GM12872 (cell line): ENCODE results near the gene APOBR.

ENCODE experiments used
- TF ChIP-seq, protein P1 (sequence below): IDR thresholded peaks from 3 replicates; pipeline ENCODE4 v1.5.1; 2011; ENCODE audit warnings: low read depth, mild to moderate bottlenecking, low read length, moderate library complexity; ENCODE audit not compliant: insufficient read depth

APOBR gene

DNA sequence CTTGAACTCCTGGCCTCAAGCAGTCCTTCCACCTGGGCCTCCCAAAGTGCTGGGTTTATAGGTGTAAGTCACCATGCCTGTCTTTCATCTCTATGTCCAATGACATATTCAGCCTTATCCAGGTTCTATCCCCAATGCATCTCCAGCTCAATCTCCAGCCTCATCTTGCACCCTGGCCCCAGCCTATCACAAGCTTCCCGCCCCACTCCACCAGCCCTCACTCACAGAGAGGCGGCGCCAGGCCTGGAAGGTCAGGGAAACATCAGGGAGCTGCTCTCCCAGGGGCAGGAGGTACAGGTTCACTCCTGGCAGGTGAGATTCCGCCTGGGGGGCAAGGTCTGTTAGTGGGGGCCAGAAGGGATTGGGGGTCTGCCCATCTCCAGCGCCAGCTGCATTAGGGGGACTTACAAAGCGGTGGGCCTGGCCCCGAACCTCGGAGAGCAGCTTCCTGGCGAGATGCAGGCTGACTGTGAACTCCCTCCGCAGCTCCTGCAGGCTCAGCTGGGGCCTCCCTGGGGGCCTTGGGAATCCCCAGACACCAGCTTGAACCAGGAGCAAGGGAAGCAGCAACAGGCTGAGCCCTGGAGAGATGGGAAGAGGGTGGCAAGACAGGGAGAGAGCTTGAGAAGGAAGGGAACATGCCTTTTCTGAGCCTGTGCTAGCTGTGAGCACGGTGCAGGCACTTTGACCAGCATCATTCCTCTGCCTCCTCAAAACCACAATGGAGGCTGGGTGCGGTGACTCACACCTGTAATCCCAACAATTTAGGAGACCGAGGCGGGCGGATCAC is 9.2 kb downstream of the APOBR start:
- TF ChIP-seq, protein P1, sequence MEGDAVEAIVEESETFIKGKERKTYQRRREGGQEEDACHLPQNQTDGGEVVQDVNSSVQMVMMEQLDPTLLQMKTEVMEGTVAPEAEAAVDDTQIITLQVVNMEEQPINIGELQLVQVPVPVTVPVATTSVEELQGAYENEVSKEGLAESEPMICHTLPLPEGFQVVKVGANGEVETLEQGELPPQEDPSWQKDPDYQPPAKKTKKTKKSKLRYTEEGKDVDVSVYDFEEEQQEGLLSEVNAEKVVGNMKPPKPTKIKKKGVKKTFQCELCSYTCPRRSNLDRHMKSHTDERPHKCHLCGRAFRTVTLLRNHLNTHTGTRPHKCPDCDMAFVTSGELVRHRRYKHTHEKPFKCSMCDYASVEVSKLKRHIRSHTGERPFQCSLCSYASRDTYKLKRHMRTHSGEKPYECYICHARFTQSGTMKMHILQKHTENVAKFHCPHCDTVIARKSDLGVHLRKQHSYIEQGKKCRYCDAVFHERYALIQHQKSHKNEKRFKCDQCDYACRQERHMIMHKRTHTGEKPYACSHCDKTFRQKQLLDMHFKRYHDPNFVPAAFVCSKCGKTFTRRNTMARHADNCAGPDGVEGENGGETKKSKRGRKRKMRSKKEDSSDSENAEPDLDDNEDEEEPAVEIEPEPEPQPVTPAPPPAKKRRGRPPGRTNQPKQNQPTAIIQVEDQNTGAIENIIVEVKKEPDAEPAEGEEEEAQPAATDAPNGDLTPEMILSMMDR = no peak

DNA sequence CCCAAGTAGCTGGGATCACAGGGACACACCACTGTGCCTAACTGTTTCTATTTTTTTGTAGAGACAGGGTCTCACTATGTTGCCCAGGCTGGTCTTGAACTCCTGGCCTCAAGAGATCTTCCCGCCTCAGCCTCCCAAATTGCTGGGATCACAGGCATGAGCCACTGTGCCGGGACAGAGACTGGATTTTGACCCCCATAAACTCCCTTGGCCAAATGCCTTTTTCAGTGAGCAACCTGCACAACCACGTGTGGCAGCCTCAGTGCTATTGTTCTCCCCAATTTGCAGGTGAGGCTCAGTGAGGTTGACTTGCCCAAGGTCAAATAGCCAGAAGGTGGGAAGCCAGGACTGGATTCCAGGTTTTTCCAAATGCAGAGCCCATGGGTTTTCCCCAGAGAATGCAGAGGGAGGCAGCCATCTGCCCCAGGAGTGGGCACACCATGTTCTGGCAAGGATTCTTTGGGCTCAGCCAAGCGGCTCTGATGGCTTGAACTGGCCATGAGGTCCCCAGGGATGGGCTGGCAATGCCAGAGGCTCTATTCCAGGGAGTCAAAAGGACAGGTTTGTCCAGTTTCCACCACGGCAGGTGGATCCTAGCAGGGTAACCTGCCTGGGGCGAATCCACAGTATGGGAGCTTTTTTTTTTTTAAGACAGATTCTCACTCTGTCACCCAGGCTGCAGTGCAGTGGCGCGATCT is 10.4 kb downstream of the APOBR start:
- TF ChIP-seq, protein P1 = no peak

DNA sequence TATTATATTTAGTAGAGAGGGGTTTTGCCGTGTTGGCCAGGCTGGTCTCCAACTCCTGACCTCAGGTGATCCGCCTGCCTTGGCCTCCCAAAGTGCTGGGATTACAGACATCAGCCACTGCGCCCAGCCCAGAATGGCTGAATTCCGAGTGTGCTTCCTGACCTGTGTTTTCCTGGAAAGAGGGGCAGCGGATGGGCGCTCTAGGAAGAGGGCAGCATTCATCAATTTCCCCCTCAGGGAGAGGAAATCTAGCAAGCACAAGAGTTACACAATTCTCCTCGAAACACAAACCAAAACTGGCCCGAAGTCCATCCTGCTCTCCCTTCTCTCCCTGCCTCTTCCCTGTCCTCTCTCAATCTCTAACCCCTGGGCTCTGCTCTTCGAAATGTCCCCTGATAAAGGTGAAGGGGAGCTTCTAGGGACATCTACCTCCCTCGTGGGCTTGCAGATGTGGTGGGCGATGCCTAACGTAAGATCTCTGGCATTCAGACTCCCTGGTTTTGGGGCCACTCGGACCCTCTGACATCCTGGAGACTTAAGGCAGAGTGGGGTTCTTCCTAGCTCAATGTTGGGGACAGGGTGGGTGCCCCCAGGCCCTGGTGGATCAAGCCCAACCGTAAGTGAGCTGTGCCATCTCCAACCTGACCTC is 11.2 kb downstream of the APOBR start:
- TF ChIP-seq, protein P1 = no peak

DNA sequence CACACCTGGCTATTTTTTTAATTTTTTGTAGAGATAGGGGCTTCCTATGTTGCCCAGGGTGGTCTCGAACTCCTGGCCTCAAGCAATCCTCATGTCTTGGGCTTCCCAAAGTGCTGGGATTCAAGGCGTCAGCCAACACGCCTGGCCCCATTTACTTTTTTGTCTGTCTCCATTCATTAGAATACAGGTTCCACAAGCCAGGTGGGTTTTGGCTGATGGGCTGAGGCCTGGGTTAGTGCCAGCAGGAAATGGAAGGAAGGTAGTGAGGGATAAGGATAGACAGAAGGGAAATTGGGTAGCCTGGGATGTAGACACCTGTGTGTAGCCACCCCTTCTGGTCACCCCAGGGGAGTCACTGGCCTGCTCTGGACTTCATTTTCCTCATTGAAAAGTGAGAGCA is 16.6 kb downstream of the APOBR start:
- TF ChIP-seq, protein P1 = no peak

GRCh38 chr16:28511801-28512789 is 17.7 kb downstream of the APOBR start:
- TF ChIP-seq, protein P1 = no peak

DNA sequence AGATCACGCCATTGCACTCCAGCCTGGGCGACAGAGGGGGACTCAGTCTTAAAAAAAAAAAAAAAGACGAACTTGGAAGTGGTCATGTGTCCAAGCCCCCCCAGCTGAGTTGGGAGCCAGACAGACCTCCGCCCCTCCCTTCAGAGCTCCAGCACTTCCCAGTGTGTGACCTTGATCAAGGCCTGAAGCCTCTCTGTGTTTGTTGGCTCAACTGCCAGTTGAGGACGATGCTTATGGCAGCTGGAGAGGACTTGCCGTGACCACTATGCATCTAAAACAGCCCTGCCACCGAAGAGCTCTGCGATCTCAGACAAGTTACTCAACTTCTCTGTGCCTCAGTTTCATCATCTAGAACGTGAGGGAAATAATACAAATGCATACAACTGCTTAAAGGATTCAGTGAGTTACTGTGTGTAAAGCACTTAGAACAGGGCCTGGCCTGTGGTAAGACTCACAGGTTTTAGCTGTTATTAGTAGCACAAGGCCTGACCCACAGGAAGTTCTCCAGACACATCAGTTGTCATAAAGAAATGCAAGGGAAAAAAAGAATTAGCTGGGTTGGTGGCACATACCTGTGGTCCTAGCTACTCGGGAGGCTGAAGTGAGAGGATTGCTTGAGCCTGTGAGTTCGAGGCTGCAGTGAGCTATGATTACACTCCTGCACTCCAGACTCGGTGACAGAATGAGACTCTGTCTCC is 19.2 kb downstream of the APOBR start:
- TF ChIP-seq, protein P1 = no peak
